ENCODE data around the gene DTWD2. TPM values are rescaled to one million over a fixed set of nuclear protein-coding genes. Genes with fewer than 3 reads are reported as not detected.

DTWD2 gene
- total RNA-seq, 4 donors from 2014 or later: 7.1 to 10.5 (median 9.1) TPM

DNA sequence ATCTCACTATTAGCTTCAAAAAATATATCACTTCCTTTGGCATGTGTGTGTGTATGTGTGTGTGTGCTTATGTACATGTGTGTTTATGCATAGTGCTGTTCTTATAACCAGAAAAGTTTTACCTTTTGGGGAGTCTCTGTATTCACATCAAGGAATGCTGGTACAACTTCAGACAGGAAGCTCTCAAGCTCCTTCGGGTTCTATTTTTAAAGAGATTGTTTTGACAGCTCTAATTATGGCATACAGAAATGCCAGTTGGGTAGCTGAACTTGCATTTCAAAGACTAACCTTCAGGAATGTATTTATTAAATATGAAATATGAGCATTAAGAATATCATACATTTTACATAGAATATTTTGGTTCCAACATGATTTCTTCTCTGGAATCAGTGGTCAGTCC is 163.1 kb downstream of the DTWD2 start:
- TF ChIP-seq POLR2A (IDR thresholded peaks at IDR 0.05; ENCODE audit: low read depth) (no peak), POLR2AphosphoS5 (IDR thresholded peaks at IDR 0.05) (no peak), EP300 (IDR thresholded peaks at IDR 0.05) (no peak)
- TF ChIP-seq, protein P1, sequence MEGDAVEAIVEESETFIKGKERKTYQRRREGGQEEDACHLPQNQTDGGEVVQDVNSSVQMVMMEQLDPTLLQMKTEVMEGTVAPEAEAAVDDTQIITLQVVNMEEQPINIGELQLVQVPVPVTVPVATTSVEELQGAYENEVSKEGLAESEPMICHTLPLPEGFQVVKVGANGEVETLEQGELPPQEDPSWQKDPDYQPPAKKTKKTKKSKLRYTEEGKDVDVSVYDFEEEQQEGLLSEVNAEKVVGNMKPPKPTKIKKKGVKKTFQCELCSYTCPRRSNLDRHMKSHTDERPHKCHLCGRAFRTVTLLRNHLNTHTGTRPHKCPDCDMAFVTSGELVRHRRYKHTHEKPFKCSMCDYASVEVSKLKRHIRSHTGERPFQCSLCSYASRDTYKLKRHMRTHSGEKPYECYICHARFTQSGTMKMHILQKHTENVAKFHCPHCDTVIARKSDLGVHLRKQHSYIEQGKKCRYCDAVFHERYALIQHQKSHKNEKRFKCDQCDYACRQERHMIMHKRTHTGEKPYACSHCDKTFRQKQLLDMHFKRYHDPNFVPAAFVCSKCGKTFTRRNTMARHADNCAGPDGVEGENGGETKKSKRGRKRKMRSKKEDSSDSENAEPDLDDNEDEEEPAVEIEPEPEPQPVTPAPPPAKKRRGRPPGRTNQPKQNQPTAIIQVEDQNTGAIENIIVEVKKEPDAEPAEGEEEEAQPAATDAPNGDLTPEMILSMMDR (IDR thresholded peaks at IDR 0.05): no peak
- intact Hi-C loops (cut with DNase I): no loop called here
- Histone ChIP-seq H3K27me3 (no peaks in the 10 kb centered on the region), H3K4me1 (peaks cover 0 to 6% (median 3%) of the 10 kb centered on the region in 4 donors), H3K36me3 (no peaks in the 10 kb centered on the region), H3K9me3 (no peaks in the 10 kb centered on the region), H3K27ac (replicated peaks in 1 of 4) (no peak overlapping the region), H3K4me3 (no peak overlapping the region)
- DNase-seq (ENCODE audit: extremely low spot score): no peak
- 37% methylated on average over 1 of the region's 1 CpG for WGBS

DNA sequence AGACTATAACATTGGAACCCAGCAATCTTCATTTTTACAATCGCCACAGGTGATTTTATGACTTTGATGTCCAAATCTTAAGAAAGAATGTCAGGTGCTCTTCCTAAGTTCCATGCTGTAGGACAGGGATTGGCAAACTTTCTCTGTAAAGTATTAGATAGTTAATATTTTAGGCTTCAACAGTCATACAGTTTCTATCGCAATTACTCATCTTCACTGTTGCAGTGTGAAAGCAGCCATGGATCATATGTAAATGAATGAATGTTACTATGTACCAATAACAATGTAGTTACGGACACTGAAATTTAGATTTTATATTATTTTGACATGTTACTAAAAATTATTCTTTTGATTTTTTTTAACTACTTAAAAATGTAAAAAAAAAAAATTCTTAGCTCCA is 169.7 kb downstream of the DTWD2 start:
- no peak for TF ChIP-seq POLR2A (IDR thresholded peaks at IDR 0.05; ENCODE audit: low read depth)
- no peak for TF ChIP-seq EP300 (IDR thresholded peaks at IDR 0.05)
- H3K27me3 ChIP-seq: no peaks in the 10 kb centered on the region
- H3K27ac ChIP-seq (replicated peaks in 1 of 4): no peak overlapping the region
- H3K4me3 ChIP-seq: no peak overlapping the region
- 90% methylated on average over 3 of the region's 3 CpGs for whole genome bisulfite sequencing
- intact Hi-C loops (cut with DNase I): no loop called here
- H3K36me3 ChIP-seq: no peaks in the 10 kb centered on the region
- DNase-seq (ENCODE audit: extremely low spot score): no peak
- no peaks in the 10 kb centered on the region for H3K4me1 ChIP-seq
- peaks cover 0 to 6% (median 2%) of the 10 kb centered on the region in 4 donors for H3K9me3 ChIP-seq

DNA sequence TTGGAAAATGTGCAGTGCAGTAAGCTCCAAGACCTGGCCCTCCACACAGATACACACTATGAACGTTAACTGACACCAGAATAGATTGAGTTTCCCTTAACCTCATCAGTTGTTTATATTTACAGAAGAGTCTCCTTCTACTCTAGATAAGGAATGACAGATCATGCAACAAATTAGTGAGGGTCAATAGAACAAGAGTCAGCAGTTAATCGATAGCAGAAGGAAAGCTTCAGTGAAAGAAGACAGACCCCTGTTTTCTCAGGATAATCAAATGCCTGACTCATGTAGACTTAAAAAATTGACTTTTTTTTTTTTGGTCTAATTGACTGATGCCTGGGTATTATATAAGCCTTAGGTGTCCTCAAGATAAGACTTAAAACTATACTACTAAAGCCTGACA is 179.9 kb downstream of the DTWD2 start:
- H3K4me3 ChIP-seq: no peak overlapping the region
- intact Hi-C loops (cut with DNase I): no loop called here
- no peaks in the 10 kb centered on the region for H3K36me3 ChIP-seq
- no peak for DNase-seq (ENCODE audit: extremely low spot score)
- 37% methylated on average over 2 of the region's 2 CpGs for whole genome bisulfite sequencing
- H3K27me3 ChIP-seq: no peaks in the 10 kb centered on the region
- no peak overlapping the region for H3K27ac ChIP-seq (replicated peaks in 1 of 4)
- H3K9me3 ChIP-seq: peaks cover 0 to 10% (median 3%) of the 10 kb centered on the region in 4 donors
- TF ChIP-seq, protein P1 (IDR thresholded peaks at IDR 0.05): no peak
- TF ChIP-seq POLR2A (IDR thresholded peaks at IDR 0.05; ENCODE audit: low read depth): no peak
- TF ChIP-seq EP300 (IDR thresholded peaks at IDR 0.05): no peak
- no peak for TF ChIP-seq POLR2AphosphoS5 (IDR thresholded peaks at IDR 0.05)
- H3K4me1 ChIP-seq: no peaks in the 10 kb centered on the region

DNA sequence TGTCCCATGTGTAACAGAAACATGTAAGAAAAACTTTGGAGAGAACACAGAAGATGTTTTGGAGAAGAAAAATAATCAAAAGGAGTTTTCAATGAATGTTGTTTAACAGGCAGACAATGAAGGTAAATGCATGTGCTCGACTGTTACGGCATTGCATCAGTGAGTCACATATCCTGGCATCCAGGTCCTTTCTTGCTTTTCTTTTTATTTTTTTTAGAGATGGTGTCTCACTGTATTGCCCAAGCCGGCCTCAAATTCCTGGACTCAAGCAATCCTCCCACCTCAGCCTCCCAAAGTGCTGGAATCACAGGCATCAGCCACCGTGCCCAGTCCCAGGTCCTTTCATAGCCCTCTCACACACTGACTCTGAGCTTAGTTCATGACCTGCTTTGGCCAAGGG is 181.8 kb downstream of the DTWD2 start:
- H3K4me1 ChIP-seq: no peaks in the 10 kb centered on the region
- H3K27ac ChIP-seq (replicated peaks in 1 of 4): no peak overlapping the region
- intact Hi-C loops (cut with DNase I): no loop called here
- H3K36me3 ChIP-seq: no peaks in the 10 kb centered on the region
- DNase-seq (ENCODE audit: extremely low spot score): no peak
- H3K27me3 ChIP-seq: no peaks in the 10 kb centered on the region
- TF ChIP-seq, protein P1 (IDR thresholded peaks at IDR 0.05): no peak
- peaks cover 0 to 10% (median 3%) of the 10 kb centered on the region in 4 donors for H3K9me3 ChIP-seq
- no peak overlapping the region for H3K4me3 ChIP-seq
- WGBS: 89% methylated on average over 4 of the region's 4 CpGs

DNA sequence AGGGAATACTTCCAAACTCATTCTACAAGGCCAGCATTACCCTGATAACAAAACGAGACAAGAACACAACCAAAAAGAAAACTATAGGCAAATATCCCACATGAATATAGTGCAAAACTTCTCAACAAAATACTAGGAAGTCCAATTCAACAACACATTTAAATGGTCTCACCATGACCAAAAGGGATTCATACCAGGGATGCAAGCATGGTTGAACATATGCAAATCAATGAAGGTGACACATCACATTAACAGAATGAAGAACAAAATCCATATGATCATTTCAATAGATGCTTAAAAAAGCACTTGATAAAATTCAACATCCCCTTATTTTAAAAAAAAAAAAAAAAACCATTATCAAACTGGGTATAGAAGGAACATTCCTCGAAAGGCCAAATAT is 186.0 kb downstream of the DTWD2 start:
- no peak for DNase-seq (ENCODE audit: extremely low spot score)
- H3K36me3 ChIP-seq: no peaks in the 10 kb centered on the region
- no peaks in the 10 kb centered on the region for H3K9me3 ChIP-seq
- no peak overlapping the region for H3K27ac ChIP-seq (replicated peaks in 1 of 4)
- TF ChIP-seq POLR2A (IDR thresholded peaks at IDR 0.05; ENCODE audit: low read depth): no peak
- no peak for TF ChIP-seq EP300 (IDR thresholded peaks at IDR 0.05)
- no peak for TF ChIP-seq POLR2AphosphoS5 (IDR thresholded peaks at IDR 0.05)
- TF ChIP-seq, protein P1 (IDR thresholded peaks at IDR 0.05): no peak
- intact Hi-C loops (cut with DNase I): no loop called here
- no peaks in the 10 kb centered on the region for H3K4me1 ChIP-seq
- H3K4me3 ChIP-seq: no peak overlapping the region
- WGBS: 84% methylated on average over 2 of the region's 2 CpGs
- H3K27me3 ChIP-seq: no peaks in the 10 kb centered on the region

Measured in esophagus muscularis mucosa (tissue), 4 donors.